K562 (cell line): ENCODE results near the gene TMEM273. TPM values are rescaled to one million over a fixed set of nuclear protein-coding genes. Genes with fewer than 3 reads are reported as not detected.

Source experiments
- ATAC-seq: fragments of 200-7000 bp; cut with Tn5 transposase; 3 replicates; pipeline ENCODE4 v1.9.1; 2020; ENCODE audit warnings: moderate library complexity
- BruUV-seq: library from RNA; stranded (reverse); fragments of 400-500 nt; replicated peaks from 2 replicates; lab custom pipeline; 2021; lab: Mats Ljungman, UMichigan
- CTCF ChIA-PET: fragments of 300-600 bp; formaldehyde crosslinking; extraction: SDS; loops from one replicate; lab custom pipeline; 2021; ENCODE audit warnings: low intra/inter-chr PET ratio; lab: Yijun Ruan, JAX
- POLR2A ChIA-PET: fragments of 300-600, 350-650 bp; sonication (Branson Sonifier 250); formaldehyde crosslinking; extraction: SDS; loops from one replicate; lab custom pipeline; 2021; ENCODE audit warnings: antibody characterized with exemption, inconsistent platforms; lab: Yijun Ruan, JAX
- DNase-seq, 4 experiments: peaks; one replicate each; pipeline versions ENCODE4 v3.0.0 to v3.0.0-alpha.2; 2011 to 2018; ENCODE audit warnings: low spot score in 3 of 4, mixed read lengths in 3 of 4; ENCODE audit errors: extremely low read depth in 1 of 4
- FAIRE-seq: peaks from 2 replicates; lab custom pipeline; 2011; peaks lifted over from hg19 to GRCh38; lab: Jason Lieb, UNC
- H2AFZ ChIP-seq: 2 replicates; pipeline ENCODE4 v1.6.0; 2011; ENCODE audit warnings: low read depth, low read length, control low read depth, inconsistent platforms
- H3K27ac ChIP-seq: fragments of 200-600 bp; 3 replicates; pipeline ENCODE4 v1.8.0; 2011; ENCODE audit warnings: low read depth, mild to moderate bottlenecking, control low read depth, inconsistent platforms, low read length, moderate library complexity, mixed read lengths; ENCODE audit errors: extremely low read depth
- H3K27me3 ChIP-seq, 2 experiments: fragments of 300-600 bp in 1 of 2; 2 replicates in 1 of 2; 3 replicates in 1 of 2; pipeline versions ENCODE4 v1.6.0 to v1.8.0; 2011; ENCODE audit warnings: inconsistent platforms in 2 of 2, low read length in 2 of 2, mild to moderate bottlenecking in 1 of 2, mixed read lengths in 1 of 2, moderate library complexity in 1 of 2; ENCODE audit not compliant: control insufficient read depth in 2 of 2, insufficient read depth in 2 of 2
- H3K36me3 ChIP-seq: fragments of 300-600 bp; 3 replicates; pipeline ENCODE4 v1.8.0; 2011; ENCODE audit warnings: mild to moderate bottlenecking, low read length, inconsistent platforms; ENCODE audit not compliant: control insufficient read depth, insufficient read depth
- H3K4me1 ChIP-seq, 2 experiments: fragments of 200-600 bp in 1 of 2; replicated peaks in 1 of 2; 2 replicates in 1 of 2; 3 replicates in 1 of 2; pipeline versions ENCODE4 v1.5.1 to v1.8.0; 2011; ENCODE audit warnings: inconsistent platforms in 2 of 2, low read length in 2 of 2, mild to moderate bottlenecking in 1 of 2, mixed read lengths in 1 of 2, moderate library complexity in 1 of 2; ENCODE audit not compliant: control insufficient read depth in 2 of 2, insufficient read depth in 2 of 2
- H3K4me2 ChIP-seq: 2 replicates; pipeline ENCODE4 v1.6.1; 2011; ENCODE audit warnings: low read length, control low read depth, inconsistent platforms, mixed read lengths; ENCODE audit not compliant: insufficient read depth
- H3K4me3 ChIP-seq: fragments of 200-600 bp; sonication (generic), shearing (Covaris generic); 2 replicates; pipeline ENCODE4 v1.5.1; 2016; ENCODE audit warnings: control low read depth, inconsistent platforms
- H3K79me2 ChIP-seq: fragments of 200-600 bp; 3 replicates; pipeline ENCODE4 v1.8.0; 2011; ENCODE audit warnings: low read length, inconsistent platforms; ENCODE audit not compliant: control insufficient read depth, insufficient read depth
- H3K9ac ChIP-seq, 2 experiments: 2 replicates each; pipeline versions ENCODE4 v1.6.0 to v1.6.1; 2011; ENCODE audit warnings: low read depth in 2 of 2, low read length in 2 of 2, control low read depth in 1 of 2, inconsistent platforms in 1 of 2, mild to moderate bottlenecking in 1 of 2, mixed read lengths in 1 of 2; ENCODE audit not compliant: insufficient read depth in 1 of 2
- H3K9me1 ChIP-seq: one replicate; pipeline ENCODE4 v1.6.0; 2011; ENCODE audit warnings: inconsistent platforms, mild to moderate bottlenecking, low read length, moderate library complexity; ENCODE audit not compliant: control insufficient read depth, insufficient read depth
- H3K9me3 ChIP-seq: replicated peaks from 2 replicates; pipeline ENCODE4 v1.5.1; 2011; ENCODE audit warnings: low read depth, low read length, inconsistent platforms; ENCODE audit not compliant: control insufficient read depth, insufficient read depth
- H4K20me1 ChIP-seq: replicated peaks from 2 replicates; pipeline ENCODE4 v1.6.1; 2011; ENCODE audit warnings: low read length, inconsistent platforms, mixed read lengths; ENCODE audit not compliant: control insufficient read depth, insufficient read depth
- ARID2 ChIP-seq: fragments of 450-650 bp; IDR thresholded peaks from 2 replicates; pipeline ENCODE4 v1.6.1; 2017; ENCODE audit warnings: antibody characterized with exemption, mild to moderate bottlenecking
- CCAR2 ChIP-seq: fragments of 200-400 bp; formaldehyde crosslinking; IDR thresholded peaks from 2 replicates; pipeline ENCODE4 v1.6.1; 2017; ENCODE audit warnings: mild to moderate bottlenecking, low read depth, low read length
- CCNT2 ChIP-seq: IDR thresholded peaks from 2 replicates; pipeline ENCODE4 v1.6.1; 2011; ENCODE audit warnings: borderline replicate concordance, low read depth, mild to moderate bottlenecking, moderate library complexity, mixed read lengths, low read length; ENCODE audit not compliant: insufficient read length; ENCODE audit errors: extremely low read depth
- CHAMP1 ChIP-seq: fragments of 450-650 bp; IDR thresholded peaks from 2 replicates; pipeline ENCODE4 v1.6.1; 2016; ENCODE audit warnings: mild to moderate bottlenecking
- DPF2 ChIP-seq: fragments of 450-650 bp; IDR thresholded peaks from 2 replicates; pipeline ENCODE4 v1.6.1; 2016
- E4F1 ChIP-seq: fragments of 250-450 bp; sonication (Bioruptor Pico); IDR thresholded peaks from 2 replicates; pipeline ENCODE4 v1.5.0; 2021; ENCODE audit warnings: mild to moderate bottlenecking, borderline replicate concordance
- EP300 ChIP-seq: IDR thresholded peaks from 2 replicates; pipeline ENCODE4 v1.6.1; 2012; ENCODE audit warnings: low read length, improper control_type of control experiment
- FOXJ3 ChIP-seq: sonication (generic); formaldehyde crosslinking; IDR thresholded peaks from 2 replicates; pipeline ENCODE4 v1.4.0; 2020; ENCODE audit warnings: mild to moderate bottlenecking, missing genetic modification reagents
- HMBOX1 ChIP-seq: sonication (generic); IDR thresholded peaks from 2 replicates; pipeline ENCODE4 v1.6.1; 2016
- HNRNPH1 ChIP-seq: fragments of 200-400 bp; formaldehyde crosslinking; optimal IDR thresholded peaks from 2 replicates; pipeline ENCODE3; 2017; ENCODE audit warnings: low read depth, mild to moderate bottlenecking, low read length, moderate library complexity
- NFE2 ChIP-seq: IDR thresholded peaks from 2 replicates; pipeline ENCODE4 v1.6.1; 2014; ENCODE audit warnings: antibody characterized with exemption, low read depth
- NFIX ChIP-seq: fragments of 250-450 bp; sonication (Bioruptor Pico); IDR thresholded peaks from 2 replicates; pipeline ENCODE4 v1.4.0; 2020; ENCODE audit warnings: low read depth, mild to moderate bottlenecking, moderate library complexity
- PHF20 ChIP-seq: fragments of 450-650 bp; IDR thresholded peaks from 2 replicates; pipeline ENCODE4 v1.6.1; 2018; ENCODE audit not compliant: partially characterized antibody
- PRPF4 ChIP-seq: fragments of 200-400 bp; formaldehyde crosslinking; IDR thresholded peaks from one replicate; pipeline ENCODE4 v1.6.1; 2017; ENCODE audit warnings: low read length, low read depth, mild to moderate bottlenecking; ENCODE audit not compliant: insufficient read depth, poor library complexity, severe bottlenecking
- SLC30A9 ChIP-seq: fragments of 250-450 bp; sonication (Bioruptor Pico); IDR thresholded peaks from 2 replicates; pipeline ENCODE4 v1.8.0; 2022; ENCODE audit warnings: mild to moderate bottlenecking, moderate library complexity
- TAF7 ChIP-seq: fragments of 450-650 bp; IDR thresholded peaks from 2 replicates; pipeline ENCODE4 v1.6.1; 2016; ENCODE audit warnings: missing genetic modification characterization, missing compliant biosample characterization
- TARDBP ChIP-seq: fragments of 450-650 bp; IDR thresholded peaks from 2 replicates; pipeline ENCODE4 v1.6.1; 2016
- ZNF121 ChIP-seq: sonication (generic); formaldehyde crosslinking; conservative IDR thresholded peaks from 2 replicates; pipeline ENCODE4 v1.8.0; 2022; ENCODE audit warnings: missing genetic modification reagents
- ZNF197 ChIP-seq: fragments of 200-800 bp; sonication (Bioruptor generic); IDR thresholded peaks from 2 replicates; pipeline ENCODE4 v1.6.1; 2016; ENCODE audit warnings: low read depth, missing genetic modification characterization, missing compliant biosample characterization
- ZNF311 ChIP-seq: fragments of 250-450 bp; sonication (Bioruptor Pico); IDR thresholded peaks from 2 replicates; pipeline ENCODE4 v1.4.0; 2020; ENCODE audit warnings: mild to moderate bottlenecking, moderate library complexity
- WGBS: fragments of 100-300 bp; shearing (Covaris generic); methylation state at CpG from one replicate; pipeline ENCODE4 v1.1.6; 2016; ENCODE audit warnings: low coverage, mixed read lengths; ENCODE audit not compliant: insufficient coverage; ENCODE audit errors: missing lambda C conversion rate; 5-methylcytosine and 5-hydroxymethylcytosine counted together
- in situ Hi-C: fragments of 300-500 bp; cut with MboI; formaldehyde crosslinking; loops from 4 replicates; pipeline ENCODE4 v1.15.0; 2018; ENCODE audit warnings: inconsistent platforms, mixed read lengths
- intact Hi-C: fragments of 100-400 bp; cut with micrococcal nuclease; formaldehyde crosslinking; loops from 2 replicates; pipeline ENCODE4 v1.14.2; 2022
- polyA plus RNA-seq, 8 experiments: library from polyadenylated mRNA; depleted of rRNA in 4 of 8; stranded (reverse) in 5 of 8; unstranded in 3 of 8; fragments of >200 nt; fragmentation: Nextera tagmentation in 2 of 8; fragmentation: Illumina TruSeq in 1 of 8; extraction: Ambion mirVana in 2 of 8; extraction: Trizol in 1 of 8; gene quantifications; 2 replicates each; pipeline versions ENCODE4 v1.2.1 to v1.2.3, GENCODE V29; 2011 to 2014; ENCODE audit warnings: inconsistent platforms in 1 of 8, missing spikeins in 1 of 8
- total RNA-seq, 7 experiments: library from RNA; depleted of rRNA in 6 of 7; stranded (reverse); fragments of >200 nt in 6 of 7; fragmentation: Illumina TruSeq in 2 of 7; extraction: Trizol in 2 of 7; gene quantifications; 2 replicates each; pipeline versions ENCODE4 v1.2.1 to v1.2.3, GENCODE V29; 2011 to 2021; ENCODE audit warnings: low replicate concordance in 1 of 7

The TMEM273 gene
- total and polyA plus RNA-seq, 9 of the 15 experiments (the other 6 are each of a cell fraction or from before 2014, with no cell fraction given) = 39.2 to 131 (median 95.6) TPM

- Histone ChIP-seq H3K36me3 (peaks cover 5% of the 10 kb centered on the region; the same call in 1 of the 3 replicates), H3K9me3 (no peaks in the 10 kb centered on the region), H2AFZ (peak overlapping the region; percentile 29), H3K9me1 (no peaks in the 10 kb centered on the region), H3K4me2 (no peak overlapping the region), H4K20me1 (no peaks in the 10 kb centered on the region), H3K27ac (no peak overlapping the region), H3K4me3 (no peak overlapping the region), H3K79me2 (no peaks in the 10 kb centered on the region), H3K4me1 (peaks cover 10 to 17% of the 10 kb centered on the region in 2 experiments; a peak in 3 of 5 replicates), H3K9ac (no peak overlapping the region), H3K27me3 (no peaks in the 10 kb centered on the region)
- intact Hi-C loops (no loop called here), in situ Hi-C loops (no loop called here)
- BruUV-seq = no TSS peak
- FAIRE-seq (no peak), ATAC-seq (no peak), DNase-seq (no peak)
- ChIA-PET POLR2A (interaction anchor here (1.0 to 1.6 kb wide), 2 partner anchors 10 to 22 kb away, joined by 6 to 8 read pairs; no protein-coding TSS in a partner anchor), CTCF (no interaction called here)
- TF ChIP-seq CHAMP1 (no peak), ZNF311 (CRISPR knock-in tag) (no peak), HMBOX1 (no peak), DPF2 (no peak), CCNT2 (no peak), HNRNPH1 (no peak), NFIX (CRISPR knock-in tag) (no peak), NFE2 (no peak), E4F1 (CRISPR knock-in tag) (no peak), ARID2 (no peak), TARDBP (no peak), SLC30A9 (CRISPR knock-in tag) (no peak), ZNF197 (CRISPR knock-in tag) (no peak), CCAR2 (no peak), EP300 (no peak), TAF7 (tag) (no peak), PHF20 (no peak), PRPF4 (no peak), FOXJ3 (no peak), ZNF121 (no peak)
- 49% methylated on average over 5 of the region's 5 CpGs for WGBS
Measured at GRCh38 chr10:49150426-49150825, 37.8 kb downstream of the TMEM273 start.
